GM12892 (cell line): ENCODE measurements around the gene PTPRQ.

ENCODE experiments used
- POLR2A ChIP-seq: IDR thresholded peaks from 2 replicates; pipeline ENCODE4 v1.6.1; 2011; ENCODE audit warnings: low read depth, low read length, control low read depth
- POLR2AphosphoS5 ChIP-seq: IDR thresholded peaks from 2 replicates; pipeline ENCODE4 v1.6.1; 2011; ENCODE audit warnings: low read depth, low read length, control low read depth
- TAF1 ChIP-seq: IDR thresholded peaks from 2 replicates; pipeline ENCODE4 v1.6.1; 2011; ENCODE audit warnings: low read depth, mild to moderate bottlenecking, control low read depth, low read length, borderline replicate concordance

- TF ChIP-seq POLR2AphosphoS5 = no peak
- no peak for TF ChIP-seq POLR2A
- TF ChIP-seq TAF1 = no peak
These were observed 28.2 kb downstream of the PTPRQ start for GRCh38 chr12:80472236-80472635.
